GM21723 (cell line): ENCODE data around the gene ABCC2.
"Not testable (repeated sequence)": the region's sequence is repeated elsewhere in the genome, so short reads cannot be mapped to it uniquely, and the experiment has no call there.

ENCODE experiments used
- ATAC-seq: cut with Tn5 transposase; IDR thresholded peaks from one replicate; pipeline ENCODE4 v1.9.1; 2021; ENCODE audit warnings: mild to moderate bottlenecking, moderate library complexity; ENCODE audit not compliant: unreplicated experiment

Gene ABCC2

DNA sequence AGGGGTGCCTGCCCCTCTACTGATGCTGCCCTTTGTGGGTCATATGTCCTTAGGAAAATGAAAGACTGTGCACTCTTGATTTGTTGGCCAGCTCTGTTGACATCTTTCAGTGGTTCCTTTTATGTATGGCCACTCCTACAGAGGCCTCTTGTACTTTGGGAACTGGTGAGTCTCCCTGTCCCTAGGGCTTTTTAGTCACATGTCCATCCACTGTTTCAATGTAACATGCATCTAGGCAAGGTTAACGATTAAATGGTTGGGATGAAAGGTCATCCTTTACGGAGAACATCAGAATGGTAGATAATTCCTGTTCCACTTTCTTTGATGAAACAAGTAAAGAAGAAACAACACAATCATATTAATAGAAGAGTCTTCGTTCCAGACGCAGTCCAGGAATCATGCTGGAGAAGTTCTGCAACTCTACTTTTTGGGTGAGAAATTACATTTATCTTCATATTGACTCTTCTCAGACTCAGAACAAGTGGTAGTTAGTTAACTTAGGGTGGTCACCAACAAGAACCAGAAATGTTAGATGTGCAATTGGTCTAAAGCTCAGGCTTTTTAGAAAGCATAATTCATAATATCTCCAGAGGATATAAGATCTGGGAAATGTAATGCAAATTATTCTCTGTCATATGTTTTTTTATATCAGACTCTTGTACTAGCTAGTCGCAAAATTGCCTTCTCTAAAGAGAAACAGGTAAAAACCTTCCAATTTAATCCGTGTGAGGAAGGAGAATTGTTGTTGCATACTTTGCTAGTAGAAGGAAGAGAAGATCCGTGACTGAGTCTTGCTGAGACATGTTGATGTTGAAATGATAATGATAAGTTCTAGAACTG is at the start of gene ABCC2:
Gene ABCC2 (plus strand): TSS at position 194 of the 840 bp plus-strand sequence. CDS start 205 bp downstream, at position 399.
- no peak for ATAC-seq

DNA sequence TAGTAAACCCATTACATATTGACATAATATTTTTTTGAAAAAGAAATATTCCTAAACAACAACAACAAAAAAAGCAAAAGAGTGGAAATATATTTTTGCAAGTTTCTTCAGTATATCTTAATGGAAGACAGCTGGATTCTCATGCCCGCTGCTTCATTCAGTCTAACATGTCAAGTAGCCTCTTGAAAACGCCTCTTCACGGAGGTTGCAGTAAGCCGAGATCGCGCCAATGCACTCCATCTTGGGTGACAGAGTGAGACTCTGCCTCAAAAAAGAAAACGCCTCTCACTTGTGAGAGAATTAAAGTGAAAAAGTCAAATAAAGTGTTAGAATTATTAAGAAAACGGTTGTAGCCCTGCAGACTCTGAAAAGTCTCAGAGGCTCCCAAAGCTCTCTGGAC is 49.1 kb upstream of the ABCC2 start:
- ATAC-seq = no peak

DNA sequence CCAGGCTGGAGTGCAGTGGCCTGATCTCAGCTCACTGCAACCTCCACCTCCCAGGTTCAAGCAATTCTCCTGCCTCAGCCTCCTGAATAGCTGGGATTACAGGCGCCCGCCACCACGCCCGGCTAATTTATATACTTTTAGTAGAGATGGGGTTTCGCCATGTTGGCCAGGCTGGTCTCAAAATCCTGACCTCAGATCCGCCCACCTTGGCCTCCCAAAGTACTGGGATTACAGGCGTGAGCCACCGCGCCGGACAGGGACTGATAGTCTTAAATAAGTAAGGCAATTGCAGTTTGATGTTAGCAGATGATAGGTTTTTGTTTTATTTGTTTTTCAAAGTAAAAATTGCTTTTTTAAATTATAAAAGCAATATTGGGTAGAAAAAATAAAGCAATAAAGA is 48.3 kb upstream of the ABCC2 start:
- not testable (repeated sequence) for ATAC-seq

DNA sequence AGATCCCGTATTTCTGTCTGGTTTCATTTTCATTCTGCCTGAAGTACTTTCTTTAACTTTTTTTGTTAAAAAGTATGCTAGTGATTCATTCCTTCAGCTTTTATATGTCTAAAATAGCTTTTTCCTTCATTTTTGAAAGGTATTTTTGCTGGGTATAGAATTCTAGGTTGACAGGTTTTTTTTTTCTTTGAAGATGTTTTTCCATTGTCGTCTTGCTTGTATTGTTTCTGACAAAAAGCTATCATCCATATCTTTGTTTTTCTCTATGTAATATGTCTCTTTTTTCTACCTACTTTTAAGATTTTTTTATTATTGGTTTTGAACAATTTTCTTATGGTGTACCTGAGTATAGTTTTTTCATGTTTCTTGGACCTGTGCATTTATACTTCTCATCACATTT is 42.2 kb upstream of the ABCC2 start:
- no peak for ATAC-seq

DNA sequence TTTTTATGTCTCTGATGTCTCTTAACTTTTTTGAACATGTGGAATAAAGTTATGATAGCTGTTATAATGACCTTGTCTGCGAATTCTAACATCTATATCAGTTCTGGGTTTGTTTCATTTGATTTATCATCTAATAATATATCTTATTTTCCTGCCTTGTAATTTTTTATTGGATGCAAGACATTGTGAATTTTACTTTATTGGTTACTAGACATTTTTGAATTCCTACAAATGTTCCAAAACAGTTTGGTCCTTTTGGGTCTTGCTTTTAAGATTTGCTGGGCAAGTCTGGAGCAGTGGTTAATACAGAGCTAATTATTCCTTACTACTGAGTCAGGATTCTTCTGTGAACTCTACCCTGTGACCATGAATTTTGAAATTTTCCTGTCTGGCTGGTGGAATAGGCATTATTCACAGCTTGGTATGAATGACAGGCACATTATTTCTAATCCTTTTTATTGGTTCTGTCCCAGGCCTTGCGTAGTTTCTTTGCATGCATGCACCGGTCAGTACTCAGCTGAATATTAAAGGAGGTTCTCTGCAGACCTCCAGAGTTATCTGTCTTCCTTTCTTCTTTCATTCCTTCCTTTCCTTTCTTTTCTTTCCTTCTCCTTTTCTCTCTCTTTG is 41.4 kb upstream of the ABCC2 start:
- ATAC-seq = no peak

DNA sequence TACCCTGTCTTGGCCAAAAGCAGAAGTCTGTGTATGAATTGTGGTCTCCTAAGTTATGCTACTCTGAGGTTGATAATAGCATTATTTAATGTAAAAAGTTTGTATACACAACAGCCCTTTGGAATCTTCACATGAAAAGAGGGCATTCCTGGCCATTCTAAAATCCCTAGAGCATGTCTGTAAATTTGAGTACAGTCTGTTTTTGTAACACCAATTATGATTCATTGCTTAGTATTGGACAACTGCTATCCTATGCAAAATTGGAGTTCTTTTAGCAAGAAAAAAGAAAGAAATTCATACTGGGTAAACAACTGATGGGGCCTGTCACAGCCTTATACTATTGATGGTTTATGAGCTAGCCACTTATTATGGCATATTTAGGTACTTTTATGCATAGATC is 40.2 kb upstream of the ABCC2 start:
- no peak for ATAC-seq

DNA sequence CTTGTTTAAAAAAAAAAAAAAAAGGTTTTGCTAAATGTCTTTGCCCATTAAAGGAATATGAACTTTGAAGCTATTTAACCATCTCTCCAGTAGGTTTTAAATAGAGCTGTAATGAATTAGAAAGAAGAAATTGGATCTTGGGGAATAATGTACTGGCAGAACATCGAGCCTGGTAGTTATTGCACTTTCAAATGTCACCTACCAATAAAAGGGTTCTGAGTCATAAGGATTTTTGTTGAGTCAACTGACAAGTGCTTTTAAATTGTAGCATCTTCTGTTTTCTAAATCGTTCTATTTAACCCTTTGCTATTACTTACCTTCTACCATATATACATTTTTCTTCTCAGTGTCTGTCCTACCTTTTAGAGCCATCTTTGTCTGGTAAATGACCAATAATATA is 39.7 kb upstream of the ABCC2 start:
- ATAC-seq = no peak

DNA sequence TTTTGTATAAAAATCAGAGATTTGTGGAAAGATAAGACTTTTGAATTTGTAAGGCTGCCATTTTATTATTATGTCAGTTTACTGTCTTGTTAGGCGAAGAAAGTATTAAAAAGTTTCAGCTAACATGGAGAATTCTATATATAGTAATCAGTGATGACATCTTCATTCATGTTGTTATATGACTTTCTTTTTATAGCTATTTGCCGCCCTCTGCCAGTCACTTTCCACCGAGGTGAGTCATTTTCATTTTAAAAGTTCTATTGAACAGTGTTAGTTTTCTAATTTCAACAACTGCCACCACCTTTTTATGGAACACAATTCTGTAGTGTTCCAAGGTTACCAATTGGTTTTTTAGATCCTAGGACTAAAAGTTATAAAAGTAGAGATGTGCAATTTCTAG is 38.6 kb upstream of the ABCC2 start:
- ATAC-seq = no peak

DNA sequence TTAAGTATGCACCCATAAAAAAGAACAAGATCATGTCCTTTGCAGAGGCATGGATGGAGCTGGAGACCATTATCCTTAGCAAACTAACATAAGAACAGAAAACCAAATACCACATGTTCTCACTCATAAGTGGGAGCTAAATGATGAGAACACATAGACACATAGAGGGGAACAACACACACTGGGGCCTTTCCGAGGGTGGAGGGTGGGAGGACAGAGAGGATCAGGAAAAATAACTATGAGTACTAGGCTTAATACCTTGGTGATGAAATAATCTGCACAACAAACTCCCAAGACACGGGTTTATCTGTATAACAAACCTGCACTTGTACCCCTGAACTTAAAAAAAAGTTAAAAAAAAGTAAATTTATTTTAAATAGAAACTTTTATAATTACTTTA is 36.3 kb upstream of the ABCC2 start:
- not testable (repeated sequence) for ATAC-seq

DNA sequence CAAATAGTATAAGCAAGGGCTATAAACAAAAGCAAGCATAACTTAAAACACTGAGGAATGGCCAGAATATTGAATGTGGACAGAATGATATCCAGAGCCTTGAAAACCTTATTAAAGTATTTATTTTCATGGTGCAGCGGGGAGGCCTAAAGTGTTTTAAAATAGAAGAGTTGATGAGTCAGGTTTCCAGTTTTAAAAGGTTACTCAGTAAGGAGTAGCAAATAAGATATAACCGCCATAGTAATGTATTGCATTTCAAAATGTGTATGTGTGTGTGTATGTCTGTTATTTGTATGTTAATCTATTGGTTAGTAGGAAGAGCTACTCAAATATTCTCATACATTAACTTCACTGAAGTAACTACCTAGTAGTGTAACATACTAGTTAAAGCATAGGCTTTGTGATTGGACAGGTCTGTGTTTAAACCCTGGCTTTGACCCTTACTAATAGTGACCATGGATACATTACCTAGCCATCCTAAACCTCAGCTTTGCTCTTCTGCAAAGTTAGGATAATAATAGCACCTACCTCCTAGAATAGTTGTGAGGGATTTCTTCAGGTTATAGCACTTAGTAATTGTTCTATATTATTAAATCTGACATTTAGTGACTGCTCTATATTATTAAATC is 33.5 kb upstream of the ABCC2 start:
- no peak for ATAC-seq

DNA sequence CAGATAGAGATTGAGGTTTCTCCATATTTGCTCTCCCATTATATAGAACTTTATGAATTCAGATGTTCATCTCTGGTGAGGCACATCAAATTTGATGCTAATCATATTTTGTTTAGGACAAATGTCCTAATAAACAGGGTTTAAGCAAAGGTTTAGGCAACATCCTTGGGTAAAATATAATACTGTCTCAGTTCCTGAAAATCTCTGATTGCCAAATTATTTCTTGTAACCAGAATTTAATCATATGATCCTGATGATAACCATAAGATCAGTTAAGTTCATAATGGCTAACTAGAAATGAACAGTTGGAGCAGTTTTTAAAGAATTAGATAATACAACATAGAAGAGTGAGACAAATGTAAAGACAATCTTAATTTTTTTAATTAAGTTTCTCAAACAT is 31.8 kb upstream of the ABCC2 start:
- ATAC-seq = no peak

DNA sequence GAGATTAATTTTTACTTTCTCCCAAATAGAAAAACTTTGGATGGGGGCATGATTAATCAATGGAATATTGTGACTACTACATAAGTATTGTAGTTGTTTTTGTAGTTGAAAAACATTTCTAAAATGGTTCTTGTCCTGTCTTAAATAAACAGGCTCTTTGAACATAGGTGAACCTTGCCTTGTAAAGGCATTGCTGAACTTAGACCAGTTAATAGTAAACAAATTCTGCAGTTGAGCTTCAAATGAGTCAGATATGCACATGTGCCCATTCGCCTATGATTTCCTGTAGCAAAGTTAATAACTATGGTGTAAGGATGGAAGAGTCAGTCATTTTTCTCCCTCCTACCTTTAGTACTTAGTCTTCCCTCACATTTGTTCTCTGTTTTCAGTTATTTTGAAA is 27.8 kb upstream of the ABCC2 start:
- ATAC-seq = no peak

DNA sequence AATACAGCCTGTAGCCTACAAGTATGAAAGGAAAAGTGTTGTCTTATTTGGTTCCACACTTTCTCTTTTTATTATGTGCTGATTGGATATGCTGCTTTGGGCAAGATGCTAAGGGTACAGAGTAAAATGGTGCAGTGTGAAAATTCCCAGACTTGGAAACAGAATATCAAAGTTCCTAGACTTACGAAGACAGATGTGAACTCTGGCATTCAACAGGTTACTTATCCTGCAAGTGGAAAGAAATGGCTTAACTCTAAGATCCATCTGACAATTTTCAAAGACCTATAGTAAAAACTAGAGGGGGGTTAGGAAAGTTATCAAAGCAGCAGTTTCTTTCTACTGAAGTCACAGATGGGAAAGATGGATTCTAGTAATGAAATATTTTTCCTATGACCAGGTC is 26.3 kb upstream of the ABCC2 start:
- no peak for ATAC-seq

DNA sequence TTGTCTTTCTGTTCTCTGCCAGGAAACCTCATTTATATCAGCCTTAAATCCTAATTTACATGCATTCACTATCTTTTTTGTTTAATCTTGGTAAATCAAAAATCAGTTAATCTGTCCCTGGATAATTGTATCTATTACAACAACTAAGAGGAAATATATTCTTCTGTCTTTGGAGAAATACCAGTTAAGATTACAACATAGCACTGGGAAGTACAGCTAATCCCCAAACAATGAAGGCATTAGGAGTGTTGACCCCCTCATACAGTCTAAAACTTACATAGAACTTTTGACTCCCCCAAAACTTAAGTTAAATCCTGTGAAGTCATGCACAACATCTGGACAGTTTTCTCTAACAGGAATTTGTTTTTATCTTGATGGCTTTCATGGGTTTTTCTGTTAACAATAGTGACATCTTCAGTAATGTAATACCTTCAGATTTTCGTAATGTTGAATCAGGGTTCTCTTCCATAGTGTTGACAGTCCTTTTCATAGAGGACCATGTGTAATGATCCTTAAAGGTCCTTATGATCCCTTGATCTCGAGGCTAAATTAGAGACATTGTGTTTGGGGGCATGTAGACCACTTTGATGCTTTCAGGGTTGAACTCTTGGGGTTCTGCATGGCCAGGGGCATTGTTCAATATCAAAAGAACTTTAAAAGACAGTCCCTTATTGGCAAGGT is 24.1 kb upstream of the ABCC2 start:
- ATAC-seq = no peak

DNA sequence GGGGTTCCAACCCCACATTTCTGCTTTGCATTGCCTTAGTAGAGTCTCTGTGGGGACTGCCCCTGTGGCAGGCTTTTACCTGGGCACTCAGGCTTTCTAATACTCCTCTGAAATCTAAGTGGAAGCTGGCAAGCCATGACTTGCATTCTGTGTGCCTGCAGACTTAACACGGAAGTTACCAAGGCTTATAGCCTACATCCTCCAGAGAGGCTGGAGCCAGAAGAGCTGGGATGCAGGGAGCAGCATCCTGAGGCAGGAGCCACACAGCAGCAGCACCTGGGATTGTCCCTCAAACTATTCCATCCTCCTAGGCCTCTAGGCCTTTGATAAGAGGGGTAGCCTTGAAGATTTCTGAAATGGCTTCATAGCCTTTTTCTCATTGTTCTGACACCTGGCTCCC is 22.1 kb upstream of the ABCC2 start:
- no peak for ATAC-seq

DNA sequence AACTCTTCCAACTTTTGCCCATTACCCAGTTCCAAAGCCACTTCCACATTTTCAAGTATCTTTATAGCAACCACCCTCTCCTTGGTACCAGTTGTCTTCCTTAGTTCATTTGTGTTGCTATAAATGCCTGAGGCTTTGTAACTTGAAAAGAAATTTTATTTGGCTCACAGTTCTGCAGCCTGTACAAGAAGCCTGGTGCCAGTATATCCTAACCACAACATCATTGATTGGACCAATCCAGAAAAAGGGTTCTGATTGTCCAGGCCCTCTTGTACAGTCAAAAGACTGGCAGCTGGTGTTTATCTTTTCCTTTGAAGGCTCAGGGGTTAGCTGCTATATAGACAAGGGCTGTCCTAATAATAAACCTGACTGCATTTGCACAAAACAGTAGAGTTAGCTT is 21.1 kb upstream of the ABCC2 start:
- ATAC-seq = no peak

DNA sequence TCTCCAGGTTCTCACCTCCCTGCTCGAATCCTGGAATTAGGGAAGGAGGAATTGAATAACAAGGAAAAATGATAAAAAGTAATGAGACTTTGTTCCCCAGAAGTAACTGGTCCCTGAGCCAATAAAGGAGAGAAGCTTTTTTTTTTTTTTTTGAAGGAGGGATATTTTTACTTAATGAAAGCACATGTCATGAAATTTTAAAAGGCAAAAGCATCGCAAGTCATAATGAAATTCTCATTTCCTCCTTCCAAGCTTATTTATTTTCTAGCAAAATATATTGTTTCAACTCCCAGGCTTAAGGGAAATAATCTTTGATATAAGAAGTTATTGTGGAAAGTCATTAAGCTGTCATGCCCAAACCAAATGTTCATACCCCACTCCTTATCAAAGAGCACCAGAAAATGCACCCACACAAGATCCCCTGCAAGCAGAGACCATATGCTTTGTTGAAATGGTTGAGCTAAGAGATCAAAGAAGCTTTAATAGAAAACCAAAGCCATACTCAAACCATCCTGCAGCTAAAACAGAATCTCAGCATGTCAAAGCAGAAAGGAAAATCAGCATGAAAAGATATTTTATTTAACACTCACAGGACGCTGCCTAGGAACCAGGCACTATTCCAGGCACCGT is 16.7 kb upstream of the ABCC2 start:
- peak; percentile 55 for ATAC-seq

DNA sequence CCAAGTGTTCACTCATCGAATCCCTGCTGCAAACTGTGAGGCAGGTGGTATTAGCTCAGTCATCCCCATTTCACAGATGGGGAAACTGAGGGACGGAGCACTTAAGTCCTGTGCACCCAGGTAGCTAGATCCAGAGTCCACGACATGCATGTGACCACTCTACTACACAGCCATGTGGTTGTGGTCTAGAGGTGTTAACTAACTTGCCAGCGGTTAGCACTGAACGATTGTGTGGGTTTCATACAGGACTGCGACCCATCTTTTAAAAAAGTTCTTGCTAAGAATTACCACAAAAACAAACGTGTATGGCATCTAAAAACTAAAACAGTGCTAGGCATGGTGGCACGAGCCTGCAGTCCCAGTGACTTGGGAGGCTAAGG is 16.1 kb upstream of the ABCC2 start:
- peak; percentile 83 for ATAC-seq

DNA sequence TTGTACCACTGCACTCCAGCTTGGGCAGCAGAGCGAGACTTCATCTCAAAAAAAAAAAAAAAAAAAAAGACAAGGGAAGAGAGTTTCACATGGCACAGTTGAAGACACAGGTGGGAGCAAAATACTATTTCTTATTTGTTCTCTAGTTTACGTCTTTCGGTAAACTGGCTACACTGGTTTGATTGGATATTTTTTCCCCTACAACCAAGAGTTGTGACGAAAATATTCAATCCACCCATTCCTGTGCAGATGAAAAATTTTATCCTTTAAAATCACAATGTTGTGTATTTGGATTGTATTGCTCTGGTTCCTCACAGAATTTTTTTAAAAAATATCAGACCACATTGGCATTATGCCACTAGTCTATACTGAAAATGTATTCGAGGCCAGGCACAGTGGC is 14.5 kb upstream of the ABCC2 start:
- no peak for ATAC-seq

DNA sequence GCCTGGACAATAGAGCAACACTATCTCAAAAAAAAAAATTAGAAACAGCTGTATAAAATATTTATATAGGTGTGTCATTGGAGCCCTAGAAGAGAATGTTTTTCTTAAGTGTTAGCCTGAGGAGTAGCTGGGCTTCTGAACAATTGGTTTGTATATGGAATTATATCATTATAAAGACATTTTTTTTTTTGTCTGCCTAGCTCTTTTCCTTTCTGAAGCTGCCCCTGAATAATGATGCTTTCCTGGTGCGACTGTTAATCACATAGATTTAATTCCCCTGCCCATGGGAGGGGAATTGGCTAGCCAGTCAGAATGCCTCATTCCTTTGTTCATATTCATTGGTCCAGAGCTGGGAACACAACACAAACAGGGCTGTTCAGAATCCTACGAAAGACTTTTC is 13.9 kb upstream of the ABCC2 start:
- ATAC-seq = no peak

DNA sequence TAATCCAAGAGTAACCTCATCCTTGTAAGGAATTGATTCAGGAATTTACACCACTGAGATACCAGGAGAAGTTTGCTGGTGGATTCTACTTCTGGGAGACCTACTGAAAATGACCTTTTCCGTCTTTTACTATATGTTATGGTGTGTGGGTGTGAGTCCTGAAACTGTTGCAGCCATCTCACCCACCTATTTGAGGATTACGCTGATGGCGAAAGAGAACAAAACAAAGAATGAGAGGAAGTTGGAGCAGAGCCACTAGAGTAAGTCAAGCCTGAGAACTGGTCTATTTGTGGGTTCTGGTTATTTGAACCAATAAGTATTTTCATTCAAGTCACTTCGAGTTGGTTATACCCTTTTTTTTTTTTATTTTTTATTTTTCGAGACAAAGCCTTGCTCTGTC is 12.7 kb upstream of the ABCC2 start:
- ATAC-seq = no peak
